ENCODE measurements around the gene NBEA.

The NBEA gene

GRCh38 chr13:35144166-35144890 lies 202.3 kb downstream of the NBEA start:
- H3K4me3 Mint-ChIP-seq: no peak overlapping the region
- intact Hi-C loops (cut with micrococcal nuclease): no loop called here
- H3K9me3 Mint-ChIP-seq: no peaks in the 10 kb centered on the region
- H3K27me3 Mint-ChIP-seq: no peaks in the 10 kb centered on the region
- H3K36me3 Mint-ChIP-seq (ENCODE audit: low read depth): no peaks in the 10 kb centered on the region
- H3K27ac Mint-ChIP-seq: peak overlapping the region; percentile 76
- peaks cover 31% of the 10 kb centered on the region for H3K4me1 Mint-ChIP-seq (ENCODE audit: low read depth)

- Mint-ChIP-seq H3K4me1 (ENCODE audit: low read depth) (peaks cover 12% of the 10 kb centered on the region), H3K27ac (no peak overlapping the region), H3K4me3 (no peak overlapping the region), H3K27me3 (no peaks in the 10 kb centered on the region), H3K9me3 (no peaks in the 10 kb centered on the region), H3K36me3 (ENCODE audit: low read depth) (no peaks in the 10 kb centered on the region)
- intact Hi-C loops (cut with micrococcal nuclease): no loop called here
Measured at GRCh38 chr13:35146686-35147085, 204.6 kb downstream of the NBEA start.

- Mint-ChIP-seq H3K36me3 (ENCODE audit: low read depth) (no peaks in the 10 kb centered on the region), H3K4me1 (ENCODE audit: low read depth) (peaks cover 11% of the 10 kb centered on the region), H3K9me3 (no peaks in the 10 kb centered on the region), H3K4me3 (no peak overlapping the region), H3K27me3 (no peaks in the 10 kb centered on the region), H3K27ac (no peak overlapping the region)
- intact Hi-C loops (cut with micrococcal nuclease): loop anchor here (5.0 kb wide), 2 partner anchors 1225 to 1615 kb away; no protein-coding TSS in a partner anchor
Measured at GRCh38 chr13:35157143-35157755, 215.2 kb downstream of the NBEA start.

DNA sequence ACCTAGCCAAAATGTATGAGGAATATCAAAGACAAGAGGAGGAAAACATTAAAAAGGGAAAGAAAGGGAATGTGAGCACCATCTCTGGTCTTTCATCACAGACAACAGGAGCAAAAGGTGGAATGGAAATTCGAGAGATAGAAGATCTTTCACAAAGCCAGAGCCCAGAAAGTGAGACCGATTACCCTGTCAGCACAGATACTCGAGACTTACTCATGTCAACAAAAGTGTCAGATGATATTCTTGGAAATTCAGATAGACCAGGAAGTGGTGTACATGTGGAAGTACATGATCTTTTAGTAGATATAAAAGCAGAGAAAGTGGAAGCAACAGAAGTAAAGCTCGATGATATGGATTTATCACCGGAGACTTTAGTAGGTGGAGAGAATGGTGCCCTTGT lies 217.0 kb downstream of the NBEA start:
- H3K27ac Mint-ChIP-seq: peak overlapping the region; percentile 58
- no peaks in the 10 kb centered on the region for H3K36me3 Mint-ChIP-seq (ENCODE audit: low read depth)
- no peaks in the 10 kb centered on the region for H3K27me3 Mint-ChIP-seq
- no peaks in the 10 kb centered on the region for H3K9me3 Mint-ChIP-seq
- H3K4me1 Mint-ChIP-seq (ENCODE audit: low read depth): peaks cover 16% of the 10 kb centered on the region
- intact Hi-C loops (cut with micrococcal nuclease): loop anchor here (5.0 kb wide), 2 partner anchors 1227 to 1617 kb away; no protein-coding TSS in a partner anchor
- H3K4me3 Mint-ChIP-seq: no peak overlapping the region

- Mint-ChIP-seq H3K27ac (peak overlapping the region; percentile 30), H3K36me3 (ENCODE audit: low read depth) (no peaks in the 10 kb centered on the region), H3K27me3 (no peaks in the 10 kb centered on the region), H3K4me1 (ENCODE audit: low read depth) (peaks cover 16% of the 10 kb centered on the region), H3K9me3 (no peaks in the 10 kb centered on the region), H3K4me3 (no peak overlapping the region)
- intact Hi-C loops (cut with micrococcal nuclease): loop anchor here (5.0 to 10.0 kb wide), 2 partner anchors 219 to 1436 kb away; partner anchors contain the start of gene NBEA
Measured at GRCh38 chr13:35160896-35161295, 218.8 kb downstream of the NBEA start.

GRCh38 chr13:35162420-35162819 lies 220.3 kb downstream of the NBEA start:
- H3K9me3 Mint-ChIP-seq: no peaks in the 10 kb centered on the region
- H3K27me3 Mint-ChIP-seq: no peaks in the 10 kb centered on the region
- H3K4me1 Mint-ChIP-seq (ENCODE audit: low read depth): peaks cover 16% of the 10 kb centered on the region
- no peak overlapping the region for H3K4me3 Mint-ChIP-seq
- no peaks in the 10 kb centered on the region for H3K36me3 Mint-ChIP-seq (ENCODE audit: low read depth)
- intact Hi-C loops (cut with micrococcal nuclease): loop anchor here (5.0 to 10.0 kb wide), 2 partner anchors 220 to 1438 kb away; partner anchors contain the start of gene NBEA
- H3K27ac Mint-ChIP-seq: peak overlapping the region; percentile 50

DNA sequence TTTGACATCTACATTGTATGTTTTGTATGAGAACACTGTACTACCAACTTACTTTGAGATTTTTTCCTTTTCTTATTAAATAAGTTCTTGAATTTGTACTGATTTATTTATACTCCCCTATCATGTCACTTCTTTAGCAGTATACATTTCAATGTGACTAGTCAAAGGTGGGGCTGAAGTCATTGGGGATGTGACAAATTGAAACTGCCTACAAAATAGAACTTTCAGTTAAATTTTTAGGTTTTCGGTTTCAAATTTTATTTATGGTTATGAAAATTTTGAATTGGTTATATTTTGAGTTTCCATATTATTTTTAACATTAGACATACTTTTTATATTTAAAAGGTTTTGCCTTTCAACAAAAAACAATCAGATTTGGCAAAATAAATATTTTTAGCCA lies 221.6 kb downstream of the NBEA start:
- Mint-ChIP-seq H3K27ac (no peak overlapping the region), H3K4me3 (no peak overlapping the region), H3K9me3 (no peaks in the 10 kb centered on the region), H3K27me3 (no peaks in the 10 kb centered on the region), H3K36me3 (ENCODE audit: low read depth) (no peaks in the 10 kb centered on the region), H3K4me1 (ENCODE audit: low read depth) (peaks cover 16% of the 10 kb centered on the region)
- intact Hi-C loops (cut with micrococcal nuclease): loop anchor here (5.0 to 10.0 kb wide), 2 partner anchors 221 to 1439 kb away; partner anchors contain the start of gene NBEA

DNA sequence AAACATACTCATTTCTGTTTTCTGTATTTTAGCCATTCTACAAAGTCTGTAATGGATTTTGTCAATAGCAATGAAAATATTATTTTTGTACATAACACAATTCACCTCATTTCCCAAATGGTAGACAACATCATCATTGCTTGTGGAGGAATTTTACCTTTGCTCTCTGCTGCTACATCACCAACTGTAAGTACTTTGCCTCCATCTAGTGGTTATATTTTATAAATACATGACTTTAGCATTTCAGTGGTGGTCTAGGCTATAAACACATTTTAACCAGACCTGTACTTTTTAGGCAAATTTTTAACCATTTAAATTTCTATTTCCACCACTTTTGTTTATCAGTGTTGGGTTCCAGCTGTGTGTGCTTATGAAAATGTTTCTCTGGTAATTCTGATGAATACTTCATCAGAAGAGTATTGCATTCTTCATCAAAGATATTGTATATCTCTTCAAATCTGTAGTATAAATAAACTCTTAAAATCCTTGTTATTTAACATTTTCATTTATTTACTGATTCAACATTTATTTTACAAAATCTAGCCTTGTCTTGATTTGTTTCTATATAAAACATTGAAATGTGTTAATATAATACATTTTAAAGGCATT lies 222.4 kb downstream of the NBEA start:
- no peaks in the 10 kb centered on the region for H3K36me3 Mint-ChIP-seq (ENCODE audit: low read depth)

GRCh38 chr13:35165205-35165604 lies 223.1 kb downstream of the NBEA start:
- Mint-ChIP-seq H3K4me3 (no peak overlapping the region), H3K9me3 (no peaks in the 10 kb centered on the region), H3K27ac (no peak overlapping the region), H3K36me3 (ENCODE audit: low read depth) (no peaks in the 10 kb centered on the region), H3K27me3 (no peaks in the 10 kb centered on the region), H3K4me1 (ENCODE audit: low read depth) (peaks cover 6% of the 10 kb centered on the region)
- intact Hi-C loops (cut with micrococcal nuclease): loop anchor here (10.0 kb wide), 1 partner anchor 1440 kb away; no protein-coding TSS in a partner anchor

More for the DNA sequence above, 222.4 kb downstream of the NBEA start:
- no peaks in the 10 kb centered on the region for H3K9me3 Mint-ChIP-seq
- no peak overlapping the region for H3K27ac Mint-ChIP-seq
- H3K4me3 Mint-ChIP-seq: no peak overlapping the region
- H3K27me3 Mint-ChIP-seq: no peaks in the 10 kb centered on the region
- intact Hi-C loops (cut with micrococcal nuclease): loop anchor here (5.0 to 10.0 kb wide), 2 partner anchors 222 to 1440 kb away; partner anchors contain the start of gene NBEA
- peaks cover 9% of the 10 kb centered on the region for H3K4me1 Mint-ChIP-seq (ENCODE audit: low read depth)

DNA sequence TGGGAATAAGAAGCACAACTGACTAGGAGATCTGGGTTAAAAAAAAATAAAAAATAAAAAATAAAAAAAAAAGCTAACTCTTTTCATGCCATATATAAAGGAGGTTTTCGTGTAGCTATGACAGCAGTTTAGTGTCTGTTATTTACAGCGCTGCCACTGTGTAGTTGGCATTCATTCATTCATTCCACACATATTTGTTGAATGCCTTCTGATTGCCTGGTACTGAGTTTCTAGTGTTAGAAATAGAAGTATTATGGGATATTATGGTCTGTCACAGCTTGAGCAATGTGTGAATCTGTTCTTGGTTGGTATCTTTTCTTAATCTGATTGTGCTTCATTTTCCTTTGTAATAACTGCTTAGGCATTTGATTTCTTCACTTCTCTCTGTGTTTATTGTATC lies 237.4 kb downstream of the NBEA start:
- Mint-ChIP-seq H3K4me3 (no peak overlapping the region), H3K36me3 (ENCODE audit: low read depth) (no peaks in the 10 kb centered on the region), H3K27ac (no peak overlapping the region), H3K4me1 (ENCODE audit: low read depth) (no peaks in the 10 kb centered on the region), H3K9me3 (no peaks in the 10 kb centered on the region), H3K27me3 (no peaks in the 10 kb centered on the region)
- intact Hi-C loops (cut with micrococcal nuclease): no loop called here

- H3K4me3 Mint-ChIP-seq: no peak overlapping the region
- no peaks in the 10 kb centered on the region for H3K36me3 Mint-ChIP-seq (ENCODE audit: low read depth)
- no peaks in the 10 kb centered on the region for H3K9me3 Mint-ChIP-seq
- intact Hi-C loops (cut with micrococcal nuclease): no loop called here
- H3K27me3 Mint-ChIP-seq: no peaks in the 10 kb centered on the region
- H3K27ac Mint-ChIP-seq: no peak overlapping the region
- H3K4me1 Mint-ChIP-seq (ENCODE audit: low read depth): no peaks in the 10 kb centered on the region
Measured at GRCh38 chr13:35179920-35180663, 238.0 kb downstream of the NBEA start.

- H3K9me3 Mint-ChIP-seq: no peaks in the 10 kb centered on the region
- H3K27me3 Mint-ChIP-seq: no peaks in the 10 kb centered on the region
- H3K27ac Mint-ChIP-seq: no peak overlapping the region
- H3K36me3 Mint-ChIP-seq (ENCODE audit: low read depth): no peaks in the 10 kb centered on the region
- no peak overlapping the region for H3K4me3 Mint-ChIP-seq
- intact Hi-C loops (cut with micrococcal nuclease): no loop called here
- H3K4me1 Mint-ChIP-seq (ENCODE audit: low read depth): no peaks in the 10 kb centered on the region
Measured at GRCh38 chr13:35190241-35190640, 248.2 kb downstream of the NBEA start.

- Mint-ChIP-seq H3K27me3 (no peaks in the 10 kb centered on the region), H3K9me3 (no peaks in the 10 kb centered on the region), H3K4me1 (ENCODE audit: low read depth) (no peaks in the 10 kb centered on the region), H3K4me3 (no peak overlapping the region), H3K27ac (no peak overlapping the region), H3K36me3 (ENCODE audit: low read depth) (no peaks in the 10 kb centered on the region)
- intact Hi-C loops (cut with micrococcal nuclease): no loop called here
Measured at GRCh38 chr13:35191883-35192282, 249.8 kb downstream of the NBEA start.

All from dendritic cell treated with granulocyte-macrophage colony-stimulating factor and Interleukin-4, amounts not matched to agents 40 ng/mL and 50 ng/mL, for 4 days (primary cell).